Nephron progenitor cell (in vitro differentiated cells): ENCODE measurements around the gene TWNK.

Experiments
- DNase-seq: peaks from one replicate; pipeline ENCODE4 v3.0.0; 2021
- H3K27ac Mint-ChIP-seq: 2 replicates; pipeline ENCODE4 v1.8.0; 2021; ENCODE audit warnings: mild to moderate bottlenecking, moderate library complexity, mixed read lengths
- H3K27me3 Mint-ChIP-seq: 2 replicates; pipeline ENCODE4 v1.8.0; 2021; ENCODE audit warnings: mild to moderate bottlenecking, low read depth, mixed read lengths; ENCODE audit not compliant: poor library complexity
- H3K36me3 Mint-ChIP-seq: 2 replicates; pipeline ENCODE4 v1.8.0; 2021; ENCODE audit warnings: low read depth, mixed read lengths
- H3K4me1 Mint-ChIP-seq: 2 replicates; pipeline ENCODE4 v1.8.0; 2021; ENCODE audit warnings: mixed read lengths
- H3K4me3 Mint-ChIP-seq: 2 replicates; pipeline ENCODE4 v1.8.0; 2021; ENCODE audit warnings: mild to moderate bottlenecking, moderate library complexity, mixed read lengths
- H3K9me3 Mint-ChIP-seq: 2 replicates; pipeline ENCODE4 v1.8.0; 2021; ENCODE audit warnings: mild to moderate bottlenecking, moderate library complexity, mixed read lengths
- TF ChIP-seq, protein P1 (sequence below): fragments of 200-600 bp; sonication (generic); IDR thresholded peaks from 2 replicates; pipeline ENCODE4 v1.5.0; 2021; ENCODE audit warnings: antibody characterized with exemption

The TWNK gene

DNA sequence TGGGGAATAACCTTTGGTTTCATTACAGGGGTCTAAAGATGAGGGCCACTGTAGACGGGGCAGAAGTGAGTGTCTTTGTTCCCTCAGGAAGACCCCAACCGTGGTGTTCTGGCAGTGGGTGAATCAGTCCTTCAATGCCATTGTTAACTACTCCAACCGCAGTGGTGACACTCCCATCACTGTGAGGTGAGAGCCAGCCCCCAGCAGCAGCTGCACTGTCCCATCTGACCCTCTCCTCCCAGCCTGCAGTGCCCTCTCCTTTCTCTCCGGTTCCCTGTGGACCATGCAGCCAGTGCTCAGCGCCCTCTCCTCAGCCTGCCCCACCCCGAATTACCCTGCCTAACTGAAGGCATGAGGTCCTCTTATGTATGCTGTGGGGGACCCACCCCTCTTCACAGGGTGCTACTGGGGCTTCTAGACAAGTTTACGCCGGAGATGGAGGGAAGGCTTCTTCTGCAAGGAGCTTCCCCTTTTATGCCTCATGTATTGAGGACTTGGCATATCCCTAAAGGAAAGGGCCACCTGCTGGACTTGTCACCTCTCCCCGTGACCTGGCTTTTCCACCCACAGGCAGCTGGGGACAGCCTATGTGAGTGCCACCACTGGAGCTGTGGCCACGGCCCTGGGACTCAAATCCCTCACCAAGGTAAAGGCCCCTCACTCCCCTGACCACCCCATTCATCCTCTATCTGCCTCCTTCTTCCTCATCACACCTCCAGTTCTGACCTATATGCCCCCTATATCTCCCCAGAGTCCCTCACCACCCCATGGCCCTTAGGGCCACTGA, 48.8 kb downstream of the TWNK start:
- no peak overlapping the region for H3K27ac Mint-ChIP-seq
- peaks cover 96% of the 10 kb centered on the region for H3K27me3 Mint-ChIP-seq
- TF ChIP-seq, protein P1, sequence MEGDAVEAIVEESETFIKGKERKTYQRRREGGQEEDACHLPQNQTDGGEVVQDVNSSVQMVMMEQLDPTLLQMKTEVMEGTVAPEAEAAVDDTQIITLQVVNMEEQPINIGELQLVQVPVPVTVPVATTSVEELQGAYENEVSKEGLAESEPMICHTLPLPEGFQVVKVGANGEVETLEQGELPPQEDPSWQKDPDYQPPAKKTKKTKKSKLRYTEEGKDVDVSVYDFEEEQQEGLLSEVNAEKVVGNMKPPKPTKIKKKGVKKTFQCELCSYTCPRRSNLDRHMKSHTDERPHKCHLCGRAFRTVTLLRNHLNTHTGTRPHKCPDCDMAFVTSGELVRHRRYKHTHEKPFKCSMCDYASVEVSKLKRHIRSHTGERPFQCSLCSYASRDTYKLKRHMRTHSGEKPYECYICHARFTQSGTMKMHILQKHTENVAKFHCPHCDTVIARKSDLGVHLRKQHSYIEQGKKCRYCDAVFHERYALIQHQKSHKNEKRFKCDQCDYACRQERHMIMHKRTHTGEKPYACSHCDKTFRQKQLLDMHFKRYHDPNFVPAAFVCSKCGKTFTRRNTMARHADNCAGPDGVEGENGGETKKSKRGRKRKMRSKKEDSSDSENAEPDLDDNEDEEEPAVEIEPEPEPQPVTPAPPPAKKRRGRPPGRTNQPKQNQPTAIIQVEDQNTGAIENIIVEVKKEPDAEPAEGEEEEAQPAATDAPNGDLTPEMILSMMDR: no peak
- H3K36me3 Mint-ChIP-seq: no peaks in the 10 kb centered on the region
- no peaks in the 10 kb centered on the region for H3K9me3 Mint-ChIP-seq
- H3K4me3 Mint-ChIP-seq: no peak overlapping the region
- peaks cover 63% of the 10 kb centered on the region for H3K4me1 Mint-ChIP-seq
- DNase-seq: no peak

- no peaks in the 10 kb centered on the region for H3K9me3 Mint-ChIP-seq
- TF ChIP-seq, protein P1: no peak
- no peak for DNase-seq
- no peak overlapping the region for H3K4me3 Mint-ChIP-seq
- H3K27me3 Mint-ChIP-seq: peaks cover 92% of the 10 kb centered on the region
- no peak overlapping the region for H3K27ac Mint-ChIP-seq
- H3K4me1 Mint-ChIP-seq: peaks cover 63% of the 10 kb centered on the region
- no peaks in the 10 kb centered on the region for H3K36me3 Mint-ChIP-seq
These were observed 49.4 kb downstream of the TWNK start for GRCh38 chr10:101036726-101037125.

GRCh38 chr10:101038484-101038883, 51.1 kb downstream of the TWNK start:
- Mint-ChIP-seq H3K9me3 (no peaks in the 10 kb centered on the region), H3K27ac (no peak overlapping the region), H3K36me3 (no peaks in the 10 kb centered on the region), H3K4me3 (no peak overlapping the region), H3K27me3 (peaks cover 76% of the 10 kb centered on the region), H3K4me1 (peaks cover 64% of the 10 kb centered on the region)
- DNase-seq: no peak
- TF ChIP-seq, protein P1: no peak

DNA sequence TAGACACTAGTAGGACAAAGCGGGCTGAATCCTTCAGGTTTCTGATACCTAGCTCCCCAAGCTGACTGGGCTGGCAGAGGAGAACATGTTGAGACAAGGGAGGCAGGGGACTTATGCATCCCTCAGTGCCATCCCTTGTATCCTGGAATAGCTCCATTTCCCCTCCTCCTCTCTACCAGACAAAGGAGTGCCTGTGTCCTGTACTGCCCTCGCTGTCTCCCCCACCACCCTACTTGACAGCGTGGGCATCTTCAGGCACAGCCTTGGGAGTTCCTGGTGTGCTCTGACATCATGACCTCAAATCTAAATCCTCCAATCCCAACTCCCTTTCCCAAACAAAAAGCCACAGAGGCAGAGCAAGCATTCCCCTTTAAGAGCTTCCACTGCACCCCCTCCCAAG, 52.7 kb downstream of the TWNK start:
- no peaks in the 10 kb centered on the region for H3K9me3 Mint-ChIP-seq
- H3K36me3 Mint-ChIP-seq: no peaks in the 10 kb centered on the region
- no peak overlapping the region for H3K27ac Mint-ChIP-seq
- no peak overlapping the region for H3K4me3 Mint-ChIP-seq
- H3K4me1 Mint-ChIP-seq: peaks cover 64% of the 10 kb centered on the region
- TF ChIP-seq, protein P1: no peak
- DNase-seq: no peak
- peaks cover 64% of the 10 kb centered on the region for H3K27me3 Mint-ChIP-seq

GRCh38 chr10:101040851-101041250, 53.5 kb downstream of the TWNK start:
- TF ChIP-seq, protein P1: no peak
- Mint-ChIP-seq H3K27me3 (peaks cover 64% of the 10 kb centered on the region), H3K4me3 (no peak overlapping the region), H3K36me3 (no peaks in the 10 kb centered on the region), H3K27ac (no peak overlapping the region), H3K9me3 (no peaks in the 10 kb centered on the region), H3K4me1 (peaks cover 70% of the 10 kb centered on the region)
- no peak for DNase-seq

- Mint-ChIP-seq H3K27ac (no peak overlapping the region), H3K36me3 (no peaks in the 10 kb centered on the region), H3K4me1 (peaks cover 73% of the 10 kb centered on the region), H3K9me3 (no peaks in the 10 kb centered on the region), H3K4me3 (no peak overlapping the region), H3K27me3 (peaks cover 64% of the 10 kb centered on the region)
- TF ChIP-seq, protein P1: peak; percentile 84
- DNase-seq: peak; percentile 78
These were observed 54.0 kb downstream of the TWNK start for GRCh38 chr10:101041252-101041761.
